Sigmoid colon (tissue), 7 donors: ENCODE results near the gene IQCE. TPM values are rescaled to one million over a fixed set of nuclear protein-coding genes. Genes with fewer than 3 reads are reported as not detected.
A peak's percentile ranks its signal among the peaks of the same experiment; 100 is the strongest.

Experiments used
- DNase-seq: peaks from one replicate; pipeline ENCODE4 v3.0.0-alpha.2; 2019
- H3K27ac ChIP-seq, 4 donors: fragments of 200-600 bp; sonication (generic); one replicate each; pipeline ENCODE4 v1.5.1; 2016 to 2019; ENCODE audit warnings: mild to moderate bottlenecking in 1 of 4
- H3K27me3 ChIP-seq, 3 donors: fragments of 200-600 bp; sonication (generic); one replicate each; pipeline ENCODE4 v1.5.1; 2019; ENCODE audit warnings: mild to moderate bottlenecking in 1 of 3
- H3K36me3 ChIP-seq, 4 donors: fragments of 200-600 bp; sonication (generic); one replicate each; pipeline ENCODE4 v1.5.1; 2016 to 2019
- H3K4me1 ChIP-seq, 4 donors: fragments of 200-600 bp; sonication (generic); one replicate each; pipeline ENCODE4 v1.5.1; 2017 to 2019
- H3K4me3 ChIP-seq, 4 donors: fragments of 200-600 bp; sonication (generic); one replicate each; pipeline ENCODE4 v1.5.1; 2017 to 2019; ENCODE audit warnings: mild to moderate bottlenecking in 2 of 4, moderate library complexity in 1 of 4
- H3K9me3 ChIP-seq, 4 donors: fragments of 200-600 bp in 3 of 4; sonication (generic) in 3 of 4; one replicate each; pipeline versions ENCODE4 v1.5.1 to v1.6.1; 2013 to 2019
- CTCF ChIP-seq, 4 experiments: fragments of 450-650 bp in 3 of 4; fragments of 200-600 bp in 1 of 4; IDR thresholded peaks; one replicate each; pipeline ENCODE4 v1.5.1; 2016 to 2019; ENCODE audit warnings: antibody characterized with exemption in 4 of 4, mild to moderate bottlenecking in 3 of 4, moderate library complexity in 2 of 4
- EP300 ChIP-seq, 4 donors: sonication (generic); formaldehyde crosslinking; IDR thresholded peaks; one replicate each; pipeline ENCODE4 v1.6.1; 2017; ENCODE audit warnings: antibody characterized with exemption in 4 of 4
- POLR2A ChIP-seq, 2 donors: fragments of 450-650 bp; IDR thresholded peaks; one replicate each; pipeline ENCODE4 v1.6.1; 2016; ENCODE audit warnings: antibody characterized with exemption in 2 of 2, mild to moderate bottlenecking in 2 of 2, moderate library complexity in 2 of 2
- POLR2AphosphoS5 ChIP-seq, 4 donors: sonication (generic); formaldehyde crosslinking; IDR thresholded peaks; one replicate each; pipeline ENCODE4 v1.6.1; 2017; ENCODE audit warnings: antibody characterized with exemption in 4 of 4
- WGBS, 2 donors: extraction: QIAGEN DNeasy Blood & Tissue Kit; methylation state at CpG; one replicate each; pipeline ENCODE4 v1.1.7; 2013; 5-methylcytosine and 5-hydroxymethylcytosine counted together
- intact Hi-C: fragments of 100-400 bp; cut with DNase I; formaldehyde crosslinking; loops from one replicate; pipeline ENCODE4 v1.15.1; 2023
- polyA plus RNA-seq, 3 donors: library from polyadenylated mRNA; stranded (reverse); fragments of 200-250 nt; gene quantifications; one replicate each; pipeline ENCODE4 v1.2.3, GENCODE V29; 2013
- total RNA-seq, 4 donors: library from RNA; depleted of rRNA; stranded (reverse); fragments of >200 nt; gene quantifications; one replicate each; pipeline ENCODE4 v1.1.0, GENCODE V29; 2016
- donor health status: healthy with polysubstance abuse.
- donor health status: Bipolar disorder and iron deficiency.
- donor health status: healthy.

Gene IQCE
- total and polyA plus RNA-seq, 7 donors, result 6.4 to 22.4 (median 9.6) TPM

DNA sequence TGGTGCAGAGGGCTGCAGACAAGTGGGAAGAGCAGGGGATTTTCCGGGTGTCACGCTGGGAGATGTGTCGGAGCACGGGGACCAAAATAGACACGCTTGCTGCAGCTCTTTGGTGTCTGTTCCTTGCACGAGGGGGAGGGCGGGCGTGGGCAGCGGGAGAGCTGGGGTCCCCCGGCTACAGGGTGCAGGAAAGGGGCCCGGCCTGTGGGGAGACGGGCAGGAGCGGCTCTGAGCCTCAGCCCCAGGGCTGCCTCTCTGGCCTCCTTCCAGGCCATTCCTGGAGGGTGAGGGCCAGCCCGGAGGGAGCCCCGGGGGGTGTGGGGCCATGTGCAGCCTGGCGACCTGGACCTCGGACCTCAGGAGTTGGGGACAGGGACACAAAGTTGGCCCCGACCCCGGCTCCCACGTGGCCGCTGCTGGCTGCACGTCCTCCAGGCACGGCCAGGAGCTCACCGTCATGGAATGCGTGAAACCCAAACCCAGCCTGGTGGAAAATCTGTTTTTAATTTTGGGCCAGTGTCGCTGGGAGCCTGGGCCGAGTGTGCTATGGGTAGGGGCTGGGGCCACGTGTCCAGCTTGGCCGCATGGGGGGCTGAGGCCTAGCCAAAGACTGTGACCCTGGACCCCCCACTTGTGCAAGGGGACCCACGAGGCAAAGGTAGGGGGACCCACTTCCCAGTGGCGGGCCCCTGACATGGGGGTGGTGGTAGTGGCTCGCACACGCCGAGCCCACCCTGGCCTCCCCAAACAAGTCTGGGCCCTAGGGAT lies 79.6 kb downstream of the IQCE start:
- H3K4me1 ChIP-seq, result peaks cover 0 to 83% (median 72%) of the 10 kb centered on the region in 4 donors
- no peaks in the 10 kb centered on the region for H3K27me3 ChIP-seq
- no peaks in the 10 kb centered on the region for H3K9me3 ChIP-seq
- DNase-seq, result peak; percentile 83
- 80 to 83% methylated on average over 34 of the region's 34 CpGs for WGBS, 2 donors
- H3K27ac ChIP-seq, result peak overlapping the region; percentile 14 to 85 (median 32)
- H3K4me3 ChIP-seq, result peak overlapping the region in 1 of 4 donors; percentile 2
- peak in 1 of 4 donors; percentile 37 for TF ChIP-seq POLR2AphosphoS5 (IDR thresholded peaks at IDR 0.05)
- no peak for TF ChIP-seq POLR2A (IDR thresholded peaks at IDR 0.05)
- intact Hi-C loops, result no loop called here
- H3K36me3 ChIP-seq, result no peaks in the 10 kb centered on the region

GRCh38 chr7:2639181-2639681 lies 80.5 kb downstream of the IQCE start:
- intact Hi-C loops, result no loop called here
- H3K4me3 ChIP-seq, result no peak overlapping the region
- H3K27ac ChIP-seq, result peak overlapping the region in 3 of 4 donors; percentile 14 to 85 (median 46)
- WGBS, 2 donors, result 87 to 91% methylated on average over 24 of the region's 24 CpGs
- H3K9me3 ChIP-seq, result no peaks in the 10 kb centered on the region
- H3K27me3 ChIP-seq, result no peaks in the 10 kb centered on the region
- peaks cover 0 to 81% (median 66%) of the 10 kb centered on the region in 4 donors for H3K4me1 ChIP-seq
- no peak for DNase-seq
- TF ChIP-seq POLR2A (IDR thresholded peaks at IDR 0.05) (no peak), CTCF (IDR thresholded peaks at IDR 0.05) (no peak), POLR2AphosphoS5 (IDR thresholded peaks at IDR 0.05) (no peak), EP300 (IDR thresholded peaks at IDR 0.05) (no peak)
- no peaks in the 10 kb centered on the region for H3K36me3 ChIP-seq

- no peak for TF ChIP-seq CTCF (IDR thresholded peaks at IDR 0.05)
- no peak for TF ChIP-seq EP300 (IDR thresholded peaks at IDR 0.05)
- TF ChIP-seq POLR2AphosphoS5 (IDR thresholded peaks at IDR 0.05), result no peak
- TF ChIP-seq POLR2A (IDR thresholded peaks at IDR 0.05), result no peak
- Histone ChIP-seq H3K27ac (peak overlapping the region in 2 of 4 donors; percentile 74 to 85), H3K4me1 (peaks cover 0 to 79% (median 65%) of the 10 kb centered on the region in 4 donors), H3K9me3 (no peaks in the 10 kb centered on the region), H3K27me3 (no peaks in the 10 kb centered on the region), H3K4me3 (no peak overlapping the region), H3K36me3 (no peaks in the 10 kb centered on the region)
- intact Hi-C loops, result no loop called here
- 83 to 88% methylated on average over 37 of the region's 37 CpGs for WGBS, 2 donors
- DNase-seq, result peak; percentile 62
These were observed 81.1 kb downstream of the IQCE start for GRCh38 chr7:2639695-2640481.

- intact Hi-C loops, result no loop called here
These were observed 81.7 kb downstream of the IQCE start for GRCh38 chr7:2640482-2640830.

More at GRCh38 chr7:2640482-2640830, 81.7 kb downstream of the IQCE start:
- H3K4me1 ChIP-seq, result peaks cover 0 to 83% (median 64%) of the 10 kb centered on the region in 4 donors
- WGBS, 2 donors, result 41 to 74% methylated on average over 12 of the region's 12 CpGs
- peak; percentile 71 for DNase-seq
- TF ChIP-seq POLR2A (IDR thresholded peaks at IDR 0.05) (no peak), EP300 (IDR thresholded peaks at IDR 0.05) (no peak), CTCF (IDR thresholded peaks at IDR 0.05) (no peak), POLR2AphosphoS5 (IDR thresholded peaks at IDR 0.05) (no peak)
- H3K27ac ChIP-seq, result peak overlapping the region; percentile 74 to 85 (median 78)
- H3K9me3 ChIP-seq, result no peaks in the 10 kb centered on the region
- H3K27me3 ChIP-seq, result no peaks in the 10 kb centered on the region
- H3K4me3 ChIP-seq, result no peak overlapping the region
- H3K36me3 ChIP-seq, result no peaks in the 10 kb centered on the region
